Vagina (tissue), 2 donors: ENCODE results near the gene MTCL1. TPM values are rescaled to one million over a fixed set of nuclear protein-coding genes. Genes with fewer than 3 reads are reported as not detected.

Source experiments
- DNase-seq, 2 donors: peaks; one replicate each; pipeline ENCODE4 v3.0.0-alpha.2; 2017; ENCODE audit errors: extremely low spot score in 2 of 2
- H3K27ac ChIP-seq: fragments of 200-600 bp; sonication (generic); one replicate; pipeline ENCODE4 v1.5.1; 2019
- H3K27me3 ChIP-seq: fragments of 200-600 bp; sonication (generic); one replicate; pipeline ENCODE4 v1.5.1; 2019
- H3K36me3 ChIP-seq, 2 donors: fragments of 200-600 bp; sonication (generic); one replicate each; pipeline ENCODE4 v1.5.1; 2017 to 2019
- H3K4me1 ChIP-seq: fragments of 200-600 bp; sonication (generic); one replicate; pipeline ENCODE4 v1.5.1; 2019
- H3K4me3 ChIP-seq, 2 donors: fragments of 200-600 bp; sonication (generic); 1 replicate in 1 of 2; 2 replicates in 1 of 2; pipeline ENCODE4 v1.5.1; 2016 to 2019
- H3K9me3 ChIP-seq: fragments of 200-600 bp; sonication (generic); one replicate; pipeline ENCODE4 v1.5.1; 2019
- POLR2A ChIP-seq, 2 donors: fragments of 450-650 bp; IDR thresholded peaks; one replicate each; pipeline ENCODE4 v1.6.1; 2017; ENCODE audit warnings: antibody characterized with exemption in 2 of 2, mild to moderate bottlenecking in 2 of 2, moderate library complexity in 2 of 2
- POLR2AphosphoS5 ChIP-seq, 2 donors: sonication (generic); formaldehyde crosslinking; IDR thresholded peaks; one replicate each; pipeline ENCODE4 v1.9.0; 2017; ENCODE audit warnings: antibody characterized with exemption in 2 of 2, mild to moderate bottlenecking in 2 of 2, low read depth in 1 of 2; ENCODE audit not compliant: insufficient read depth in 1 of 2
- intact Hi-C: fragments of 100-400 bp; cut with DNase I; formaldehyde crosslinking; loops from one replicate; pipeline ENCODE4 v1.15.1; 2023
- total RNA-seq: library from RNA; depleted of rRNA; stranded (reverse); fragments of >200 nt; gene quantifications from one replicate; pipeline ENCODE4 v1.2.3, GENCODE V29; 2016
- TF ChIP-seq, protein P1 (sequence below), 3 experiments: fragments of 450-650 bp in 2 of 3; fragments of 200-600 bp in 1 of 3; sonication (generic) in 1 of 3; IDR thresholded peaks; one replicate each; pipeline ENCODE4 v1.5.1; 2017 to 2019; ENCODE audit warnings: antibody characterized with exemption in 3 of 3, mild to moderate bottlenecking in 2 of 3, moderate library complexity in 2 of 3

MTCL1 gene
- total RNA-seq, 1 donor from 2014 or later: 23.6 TPM

DNA sequence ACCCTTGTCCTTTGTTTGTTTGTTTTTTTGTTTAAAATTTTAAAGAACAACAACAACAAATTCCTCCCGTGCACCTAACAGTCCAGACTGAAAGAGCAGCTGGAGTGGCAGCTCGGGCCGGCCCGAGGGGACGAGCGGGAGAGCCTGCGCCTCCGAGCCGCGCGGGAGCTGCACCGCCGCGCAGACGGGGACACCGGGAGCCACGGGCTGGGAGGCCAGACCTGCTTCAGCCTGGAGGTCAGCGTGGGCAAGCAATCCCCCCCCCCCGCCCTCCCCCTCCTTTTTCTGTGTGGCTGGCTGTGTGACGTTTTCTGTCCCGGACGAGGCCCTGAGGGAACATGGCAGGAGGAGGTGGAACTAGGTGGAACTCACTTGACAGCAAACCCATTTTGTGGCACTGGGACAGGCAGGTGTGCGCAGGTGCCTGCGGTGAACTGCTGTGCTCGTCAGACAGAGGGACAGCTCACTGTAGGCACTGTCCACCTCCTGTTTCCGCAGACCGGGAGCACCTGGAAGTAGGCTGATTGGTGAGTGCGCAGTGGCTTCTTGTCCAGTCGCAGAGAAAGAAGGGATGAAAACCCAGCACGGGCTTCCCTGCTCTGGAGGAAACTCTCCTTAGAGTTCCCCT, 80.6 kb downstream of the MTCL1 start:
- Histone ChIP-seq H3K4me3 (no peak overlapping the region), H3K27me3 (no peaks in the 10 kb centered on the region), H3K4me1 (peaks cover 15% of the 10 kb centered on the region), H3K9me3 (no peaks in the 10 kb centered on the region), H3K27ac (no peak overlapping the region), H3K36me3 (peaks cover 0 to 8% of the 10 kb centered on the region in 2 donors)
- TF ChIP-seq POLR2A (IDR thresholded peaks at IDR 0.05) (no peak), POLR2AphosphoS5 (IDR thresholded peaks at IDR 0.05; ENCODE audit: insufficient read depth in 1 of 2, low read depth in 1 of 2) (no peak)
- TF ChIP-seq, protein P1, sequence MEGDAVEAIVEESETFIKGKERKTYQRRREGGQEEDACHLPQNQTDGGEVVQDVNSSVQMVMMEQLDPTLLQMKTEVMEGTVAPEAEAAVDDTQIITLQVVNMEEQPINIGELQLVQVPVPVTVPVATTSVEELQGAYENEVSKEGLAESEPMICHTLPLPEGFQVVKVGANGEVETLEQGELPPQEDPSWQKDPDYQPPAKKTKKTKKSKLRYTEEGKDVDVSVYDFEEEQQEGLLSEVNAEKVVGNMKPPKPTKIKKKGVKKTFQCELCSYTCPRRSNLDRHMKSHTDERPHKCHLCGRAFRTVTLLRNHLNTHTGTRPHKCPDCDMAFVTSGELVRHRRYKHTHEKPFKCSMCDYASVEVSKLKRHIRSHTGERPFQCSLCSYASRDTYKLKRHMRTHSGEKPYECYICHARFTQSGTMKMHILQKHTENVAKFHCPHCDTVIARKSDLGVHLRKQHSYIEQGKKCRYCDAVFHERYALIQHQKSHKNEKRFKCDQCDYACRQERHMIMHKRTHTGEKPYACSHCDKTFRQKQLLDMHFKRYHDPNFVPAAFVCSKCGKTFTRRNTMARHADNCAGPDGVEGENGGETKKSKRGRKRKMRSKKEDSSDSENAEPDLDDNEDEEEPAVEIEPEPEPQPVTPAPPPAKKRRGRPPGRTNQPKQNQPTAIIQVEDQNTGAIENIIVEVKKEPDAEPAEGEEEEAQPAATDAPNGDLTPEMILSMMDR (IDR thresholded peaks at IDR 0.05): no peak
- peak in 1 of 2 donors; percentile 74 for DNase-seq
- intact Hi-C loops: no loop called here

DNA sequence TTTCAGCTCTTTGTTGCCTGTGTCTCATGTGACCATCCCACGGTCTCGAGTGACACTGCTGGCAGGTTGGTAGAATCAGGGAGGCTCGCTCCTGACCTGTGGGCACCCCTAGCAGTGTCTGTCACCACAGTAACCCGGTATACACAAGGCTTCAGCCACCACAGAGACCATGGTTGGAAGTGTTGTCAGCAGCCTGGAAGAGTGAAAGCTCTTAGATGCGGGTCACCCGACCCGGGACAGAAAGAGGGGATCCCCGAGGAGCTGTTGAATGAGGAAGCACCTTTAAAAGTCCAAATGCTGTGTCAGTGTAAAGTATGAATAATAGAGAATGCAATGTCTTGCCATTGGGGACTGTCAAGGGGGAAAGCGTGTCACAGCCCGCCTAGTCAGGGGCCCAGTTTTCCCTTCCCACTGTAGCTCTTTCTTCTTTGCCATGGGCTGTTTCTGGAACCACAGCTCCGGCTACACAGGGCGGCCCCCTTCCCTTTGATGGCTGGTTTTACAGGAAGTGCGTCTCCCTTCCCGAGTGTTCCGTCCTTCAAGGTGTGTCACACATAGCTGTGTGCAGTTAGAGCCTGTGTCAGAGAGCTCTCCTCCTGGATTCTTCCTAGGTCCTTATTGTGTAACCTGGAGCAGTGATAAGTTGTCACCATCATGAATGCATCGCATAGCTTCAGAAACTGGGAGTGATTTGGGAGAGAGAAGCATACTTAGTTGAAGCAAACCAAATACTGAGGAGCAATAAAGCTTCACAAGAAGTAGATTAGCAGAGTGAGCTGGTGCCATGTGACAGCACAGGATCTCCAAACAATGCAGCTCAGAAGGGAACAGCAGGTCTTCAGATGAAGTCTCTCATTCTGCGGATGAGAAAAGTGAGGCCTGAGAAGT, 81.4 kb downstream of the MTCL1 start:
- TF ChIP-seq POLR2A (IDR thresholded peaks at IDR 0.05) (no peak), POLR2AphosphoS5 (IDR thresholded peaks at IDR 0.05; ENCODE audit: insufficient read depth in 1 of 2, low read depth in 1 of 2) (no peak)
- TF ChIP-seq, protein P1 (IDR thresholded peaks at IDR 0.05): no peak
- DNase-seq: no peak
- peak overlapping the region; percentile 35 for H3K27ac ChIP-seq
- H3K9me3 ChIP-seq: no peaks in the 10 kb centered on the region
- peaks cover 0 to 8% of the 10 kb centered on the region in 2 donors for H3K36me3 ChIP-seq
- intact Hi-C loops: no loop called here
- no peaks in the 10 kb centered on the region for H3K27me3 ChIP-seq
- H3K4me3 ChIP-seq: no peak overlapping the region
- peaks cover 15% of the 10 kb centered on the region for H3K4me1 ChIP-seq

DNA sequence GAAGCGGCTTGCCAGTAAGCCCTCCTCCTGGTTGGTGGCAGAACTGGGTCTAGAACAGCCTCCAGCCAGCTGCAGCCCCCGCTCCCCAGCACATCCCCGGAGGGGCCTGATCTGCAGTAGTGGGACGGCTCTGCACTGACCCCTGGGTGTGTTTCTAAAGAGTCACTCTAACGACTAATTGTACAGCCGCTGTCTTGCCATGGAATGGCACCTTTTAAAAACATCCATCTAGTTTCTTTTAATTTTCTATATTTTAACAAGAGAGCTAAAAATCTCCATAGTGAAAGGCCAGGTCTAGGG, 82.0 kb downstream of the MTCL1 start:
- H3K4me1 ChIP-seq: peaks cover 15% of the 10 kb centered on the region
- intact Hi-C loops: no loop called here
- H3K4me3 ChIP-seq: no peak overlapping the region
- H3K36me3 ChIP-seq: peaks cover 0 to 8% of the 10 kb centered on the region in 2 donors
- TF ChIP-seq, protein P1 (IDR thresholded peaks at IDR 0.05): no peak
- TF ChIP-seq POLR2A (IDR thresholded peaks at IDR 0.05) (no peak), POLR2AphosphoS5 (IDR thresholded peaks at IDR 0.05; ENCODE audit: insufficient read depth in 1 of 2, low read depth in 1 of 2) (no peak)
- peak; percentile 42 to 89 for DNase-seq
- H3K27ac ChIP-seq: peak overlapping the region; percentile 35
- no peaks in the 10 kb centered on the region for H3K9me3 ChIP-seq
- H3K27me3 ChIP-seq: no peaks in the 10 kb centered on the region

DNA sequence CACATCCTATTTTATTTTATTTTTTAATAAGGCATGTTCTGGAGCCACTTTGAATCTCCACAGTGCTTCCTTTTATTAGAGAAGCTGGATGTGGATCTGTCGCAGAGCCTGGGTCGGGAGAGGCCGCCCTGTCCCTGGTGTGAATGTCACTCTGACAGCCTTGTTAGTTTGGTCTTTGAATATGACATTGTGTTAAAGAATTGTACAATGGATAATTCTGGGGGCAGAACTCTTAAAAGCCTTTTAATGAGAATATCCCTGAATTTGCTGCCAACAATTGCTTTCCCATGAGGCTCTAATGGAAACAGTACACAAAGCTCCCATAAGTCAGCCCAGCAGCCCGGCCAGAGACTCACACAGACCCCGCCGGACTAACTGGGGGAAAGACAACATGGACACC, 82.4 kb downstream of the MTCL1 start:
- intact Hi-C loops: loop anchor here (2.0 kb wide), 1 partner anchor 41 kb away; no protein-coding TSS in a partner anchor
- peak in 1 of 2 donors; percentile 43 for DNase-seq
- Histone ChIP-seq H3K27ac (peak overlapping the region; percentile 35), H3K36me3 (peaks cover 0 to 8% of the 10 kb centered on the region in 2 donors), H3K4me1 (peaks cover 15% of the 10 kb centered on the region), H3K27me3 (no peaks in the 10 kb centered on the region), H3K9me3 (no peaks in the 10 kb centered on the region), H3K4me3 (no peak overlapping the region)
- TF ChIP-seq POLR2A (IDR thresholded peaks at IDR 0.05) (no peak), POLR2AphosphoS5 (IDR thresholded peaks at IDR 0.05; ENCODE audit: insufficient read depth in 1 of 2, low read depth in 1 of 2) (no peak)
- TF ChIP-seq, protein P1 (IDR thresholded peaks at IDR 0.05): no peak
